Measurements from ENCODE around the gene YJU2.

The YJU2 gene

GRCh38 chr19:4199699-4200293 lies 47.1 kb upstream of the YJU2 start:
- H3K14ac ChIP-seq (ENCODE audit: low read length), result no peak overlapping the region
- H3K4me3 ChIP-seq (ENCODE audit: low read depth, low read length), result no peak overlapping the region
- H2BK120ac ChIP-seq (ENCODE audit: insufficient read depth, low read length, poor library complexity), result no peak overlapping the region
- H3K79me2 ChIP-seq (ENCODE audit: control insufficient read depth, insufficient read depth, low read length, poor library complexity), result no peaks in the 10 kb centered on the region
- no peak overlapping the region for H3K4me2 ChIP-seq (ENCODE audit: low read length)
- peaks cover 4% of the 10 kb centered on the region for H3K9me3 ChIP-seq (ENCODE audit: insufficient read depth, low read depth, low read length)
- H3K23ac ChIP-seq (ENCODE audit: low read length), result no peak overlapping the region
- no peak overlapping the region for H3K18ac ChIP-seq (ENCODE audit: low read length)
- no peaks in the 10 kb centered on the region for H3K79me1 ChIP-seq (ENCODE audit: low read length)
- no peak overlapping the region for H3K27ac ChIP-seq (ENCODE audit: low read depth, low read length)
- DNase-seq, result peak in 1 of 2 donors; percentile 28
- H4K12ac ChIP-seq (ENCODE audit: low read depth, low read length), result no peak overlapping the region
- H2AK5ac ChIP-seq (ENCODE audit: low read length), result no peak overlapping the region
- no peak overlapping the region for H2BK12ac ChIP-seq (ENCODE audit: low read length)
- H2AFZ ChIP-seq (ENCODE audit: insufficient read depth, low read length, poor library complexity), result no peak overlapping the region
- H4K8ac ChIP-seq (ENCODE audit: low read depth, low read length), result no peak overlapping the region
- no peak overlapping the region for H2BK5ac ChIP-seq (ENCODE audit: low read depth, low read length, poor library complexity)
- H3K9ac ChIP-seq (ENCODE audit: low read length), result no peak overlapping the region
- H3K27me3 ChIP-seq (ENCODE audit: insufficient read depth, low read length), result peaks cover 4% of the 10 kb centered on the region
- H3K36me3 ChIP-seq (ENCODE audit: control insufficient read depth in 1 of 2, insufficient read depth in 2 of 2, low read length in 2 of 2), result no peaks in the 10 kb centered on the region
- no peak overlapping the region for H3K4ac ChIP-seq (ENCODE audit: low read depth, low read length)
- H4K91ac ChIP-seq (ENCODE audit: low read depth, low read length), result no peak overlapping the region
- peaks cover 0 to 2% of the 10 kb centered on the region in 2 experiments for H3K4me1 ChIP-seq (ENCODE audit: control insufficient read depth in 1 of 2, insufficient read depth in 2 of 2, low read length in 2 of 2)
- WGBS (ENCODE audit: extremely low coverage, insufficient coverage, insufficient read length), result no CpG with 5 or more reads among the region's 33 CpGs

GRCh38 chr19:4200940-4201542 lies 45.8 kb upstream of the YJU2 start:
- no peak overlapping the region for H3K23ac ChIP-seq (ENCODE audit: low read length)
- H2BK5ac ChIP-seq (ENCODE audit: low read depth, low read length, poor library complexity), result no peak overlapping the region
- H4K12ac ChIP-seq (ENCODE audit: low read depth, low read length), result no peak overlapping the region
- no peak overlapping the region for H3K14ac ChIP-seq (ENCODE audit: low read length)
- H3K4me3 ChIP-seq (ENCODE audit: low read depth, low read length), result no peak overlapping the region
- no peak overlapping the region for H2BK12ac ChIP-seq (ENCODE audit: low read length)
- no peak overlapping the region for H3K18ac ChIP-seq (ENCODE audit: low read length)
- H3K79me1 ChIP-seq (ENCODE audit: low read length), result no peaks in the 10 kb centered on the region
- H3K9ac ChIP-seq (ENCODE audit: low read length), result no peak overlapping the region
- H3K27ac ChIP-seq (ENCODE audit: low read depth, low read length), result no peak overlapping the region
- no peak overlapping the region for H2AFZ ChIP-seq (ENCODE audit: insufficient read depth, low read length, poor library complexity)
- no CpG with 5 or more reads among the region's 2 CpGs for WGBS (ENCODE audit: extremely low coverage, insufficient coverage, insufficient read length)
- H2BK120ac ChIP-seq (ENCODE audit: insufficient read depth, low read length, poor library complexity), result no peak overlapping the region
- DNase-seq, result no peak
- H3K79me2 ChIP-seq (ENCODE audit: control insufficient read depth, insufficient read depth, low read length, poor library complexity), result no peaks in the 10 kb centered on the region
- H2AK5ac ChIP-seq (ENCODE audit: low read length), result no peak overlapping the region
- H4K91ac ChIP-seq (ENCODE audit: low read depth, low read length), result no peak overlapping the region
- H4K8ac ChIP-seq (ENCODE audit: low read depth, low read length), result no peak overlapping the region
- H3K27me3 ChIP-seq (ENCODE audit: insufficient read depth, low read length), result peaks cover 4% of the 10 kb centered on the region
- peaks cover 4% of the 10 kb centered on the region for H3K9me3 ChIP-seq (ENCODE audit: insufficient read depth, low read depth, low read length)
- no peak overlapping the region for H3K4ac ChIP-seq (ENCODE audit: low read depth, low read length)
- H3K4me2 ChIP-seq (ENCODE audit: low read length), result no peak overlapping the region
- peaks cover 0 to 2% of the 10 kb centered on the region in 2 experiments for H3K4me1 ChIP-seq (ENCODE audit: control insufficient read depth in 1 of 2, insufficient read depth in 2 of 2, low read length in 2 of 2)
- H3K36me3 ChIP-seq (ENCODE audit: control insufficient read depth in 1 of 2, insufficient read depth in 2 of 2, low read length in 2 of 2), result no peaks in the 10 kb centered on the region

GRCh38 chr19:4201798-4202197 lies 45.1 kb upstream of the YJU2 start:
- Histone ChIP-seq H2AK5ac (ENCODE audit: low read length) (no peak overlapping the region), H3K79me2 (ENCODE audit: control insufficient read depth, insufficient read depth, low read length, poor library complexity) (no peaks in the 10 kb centered on the region), H3K4me3 (ENCODE audit: low read depth, low read length) (no peak overlapping the region), H2BK5ac (ENCODE audit: low read depth, low read length, poor library complexity) (no peak overlapping the region), H3K18ac (ENCODE audit: low read length) (no peak overlapping the region), H3K9me3 (ENCODE audit: insufficient read depth, low read depth, low read length) (peaks cover 4% of the 10 kb centered on the region), H2BK12ac (ENCODE audit: low read length) (no peak overlapping the region), H3K36me3 (ENCODE audit: control insufficient read depth in 1 of 2, insufficient read depth in 2 of 2, low read length in 2 of 2) (no peaks in the 10 kb centered on the region), H4K8ac (ENCODE audit: low read depth, low read length) (no peak overlapping the region), H4K91ac (ENCODE audit: low read depth, low read length) (no peak overlapping the region), H3K27ac (ENCODE audit: low read depth, low read length) (no peak overlapping the region), H2AFZ (ENCODE audit: insufficient read depth, low read length, poor library complexity) (no peak overlapping the region), H3K9ac (ENCODE audit: low read length) (no peak overlapping the region), H3K79me1 (ENCODE audit: low read length) (no peaks in the 10 kb centered on the region), H3K4ac (ENCODE audit: low read depth, low read length) (no peak overlapping the region), H4K12ac (ENCODE audit: low read depth, low read length) (no peak overlapping the region), H3K4me2 (ENCODE audit: low read length) (no peak overlapping the region), H3K4me1 (ENCODE audit: control insufficient read depth in 1 of 2, insufficient read depth in 2 of 2, low read length in 2 of 2) (peaks cover 0 to 2% of the 10 kb centered on the region in 2 experiments), H3K14ac (ENCODE audit: low read length) (no peak overlapping the region), H3K23ac (ENCODE audit: low read length) (no peak overlapping the region), H3K27me3 (ENCODE audit: insufficient read depth, low read length) (peaks cover 4% of the 10 kb centered on the region), H2BK120ac (ENCODE audit: insufficient read depth, low read length, poor library complexity) (no peak overlapping the region)
- WGBS (ENCODE audit: extremely low coverage, insufficient coverage, insufficient read length), result no CpG with 5 or more reads among the region's 4 CpGs
- DNase-seq, result no peak

- Histone ChIP-seq H3K79me1 (ENCODE audit: low read length) (no peaks in the 10 kb centered on the region), H3K9me3 (ENCODE audit: insufficient read depth, low read depth, low read length) (peaks cover 2% of the 10 kb centered on the region), H3K4me2 (ENCODE audit: low read length) (no peak overlapping the region), H4K91ac (ENCODE audit: low read depth, low read length) (no peak overlapping the region), H2AK5ac (ENCODE audit: low read length) (no peak overlapping the region), H2BK12ac (ENCODE audit: low read length) (no peak overlapping the region), H4K12ac (ENCODE audit: low read depth, low read length) (no peak overlapping the region), H3K36me3 (ENCODE audit: control insufficient read depth in 1 of 2, insufficient read depth in 2 of 2, low read length in 2 of 2) (no peaks in the 10 kb centered on the region), H3K4me3 (ENCODE audit: low read depth, low read length) (no peak overlapping the region), H2BK120ac (ENCODE audit: insufficient read depth, low read length, poor library complexity) (no peak overlapping the region), H3K23ac (ENCODE audit: low read length) (no peak overlapping the region), H2AFZ (ENCODE audit: insufficient read depth, low read length, poor library complexity) (no peak overlapping the region), H3K27me3 (ENCODE audit: insufficient read depth, low read length) (no peaks in the 10 kb centered on the region), H3K9ac (ENCODE audit: low read length) (no peak overlapping the region), H3K14ac (ENCODE audit: low read length) (no peak overlapping the region), H3K27ac (ENCODE audit: low read depth, low read length) (no peak overlapping the region), H3K4me1 (ENCODE audit: control insufficient read depth in 1 of 2, insufficient read depth in 2 of 2, low read length in 2 of 2) (peaks cover 2 to 4% of the 10 kb centered on the region in 2 experiments), H3K4ac (ENCODE audit: low read depth, low read length) (no peak overlapping the region), H3K18ac (ENCODE audit: low read length) (no peak overlapping the region), H4K8ac (ENCODE audit: low read depth, low read length) (no peak overlapping the region), H2BK5ac (ENCODE audit: low read depth, low read length, poor library complexity) (no peak overlapping the region), H3K79me2 (ENCODE audit: control insufficient read depth, insufficient read depth, low read length, poor library complexity) (no peaks in the 10 kb centered on the region)
- no CpG with 5 or more reads among the region's 10 CpGs for WGBS (ENCODE audit: extremely low coverage, insufficient coverage, insufficient read length)
- DNase-seq, result peak in 1 of 2 donors; percentile 50
Observed at GRCh38 chr19:4206818-4207484, 39.9 kb upstream of the YJU2 start.
